Spleen (tissue), 11 donors: ENCODE results near the gene FAM234B. TPM values are rescaled to one million over a fixed set of nuclear protein-coding genes. Genes with fewer than 3 reads are reported as not detected.

Source experiments
- DNase-seq: peaks from one replicate; pipeline ENCODE4 v3.0.0-alpha.2; 2020
- H3K27ac ChIP-seq, 8 donors: fragments of 200-600 bp; sonication (generic) in 7 of 8; 1 replicate in 4 of 8; 2 replicates in 4 of 8; pipeline versions ENCODE4 v1.5.0 to v1.8.0; 2016 to 2021; ENCODE audit warnings: inconsistent platforms in 4 of 8, mild to moderate bottlenecking in 4 of 8, moderate library complexity in 1 of 8
- H3K27me3 ChIP-seq, 7 donors: fragments of 200-600 bp; sonication (generic) in 6 of 7; replicated peaks in 1 of 7; 1 replicate in 4 of 7; 2 replicates in 3 of 7; pipeline versions ENCODE4 v1.5.0 to v1.8.0; 2016 to 2021; ENCODE audit warnings: inconsistent platforms in 3 of 7, mild to moderate bottlenecking in 1 of 7
- H3K36me3 ChIP-seq, 6 donors: fragments of 200-600 bp; sonication (generic) in 5 of 6; 1 replicate in 4 of 6; 2 replicates in 2 of 6; pipeline versions ENCODE4 v1.5.0 to v1.8.0; 2016 to 2021; ENCODE audit warnings: inconsistent platforms in 2 of 6
- H3K4me1 ChIP-seq, 6 donors: fragments of 200-600 bp; sonication (generic) in 5 of 6; 1 replicate in 3 of 6; 2 replicates in 3 of 6; pipeline versions ENCODE4 v1.5.0 to v1.8.0; 2016 to 2021; ENCODE audit warnings: inconsistent platforms in 3 of 6
- H3K4me3 ChIP-seq, 8 donors: fragments of 200-600 bp; sonication (generic) in 7 of 8; 1 replicate in 4 of 8; 2 replicates in 4 of 8; pipeline versions ENCODE4 v1.5.0 to v1.8.0; 2016 to 2021; ENCODE audit warnings: inconsistent platforms in 4 of 8, mild to moderate bottlenecking in 4 of 8, moderate library complexity in 2 of 8
- H3K9me3 ChIP-seq, 8 donors: fragments of 200-600 bp; sonication (generic) in 7 of 8; 1 replicate in 4 of 8; 2 replicates in 4 of 8; pipeline versions ENCODE4 v1.5.0 to v1.8.0; 2016 to 2021; ENCODE audit warnings: inconsistent platforms in 4 of 8
- CTCF ChIP-seq, 11 experiments: fragments of 200-600 bp in 7 of 11; fragments of 450-650 bp in 4 of 11; sonication (generic) in 4 of 11; IDR thresholded peaks in 8 of 11; conservative IDR thresholded peaks in 3 of 11; 1 replicate in 7 of 11; 2 replicates in 4 of 11; pipeline versions ENCODE4 v1.4.0 to v1.8.0; 2016 to 2021; ENCODE audit warnings: antibody characterized with exemption in 11 of 11, inconsistent platforms in 4 of 11, mild to moderate bottlenecking in 1 of 11
- POLR2A ChIP-seq, 3 donors: fragments of 450-650 bp; IDR thresholded peaks; one replicate each; pipeline ENCODE4 v1.5.1; 2017; ENCODE audit warnings: antibody characterized with exemption in 3 of 3, mild to moderate bottlenecking in 1 of 3
- POLR2AphosphoS5 ChIP-seq, 3 donors: sonication (generic); formaldehyde crosslinking; IDR thresholded peaks; one replicate each; pipeline ENCODE4 v1.5.1; 2017; ENCODE audit warnings: antibody characterized with exemption in 3 of 3
- WGBS, 5 donors: extraction: QIAGEN DNeasy Blood & Tissue Kit in 3 of 5; methylation state at CpG; one replicate each; pipeline versions ENCODE4 v1.1.5 to v1.1.7; 2013 to 2018; 5-methylcytosine and 5-hydroxymethylcytosine counted together
- intact Hi-C: fragments of 100-400 bp; cut with DNase I; formaldehyde crosslinking; loops from one replicate; pipeline ENCODE4 v1.15.0; 2023; ENCODE audit warnings: low total_unique reads
- polyA plus RNA-seq, 3 donors: library from polyadenylated mRNA; stranded (reverse); fragments of 200-250 nt; gene quantifications; one replicate each; pipeline ENCODE4 v1.2.1, GENCODE V29; 2013
- total RNA-seq, 7 donors: library from RNA; depleted of rRNA in 3 of 7; stranded (reverse); fragments of >200 nt in 3 of 7; fragmentation: NEBNext Ultra II Directional in 4 of 7; extraction: Animal tissue kit (Norgen Biotek cat#: 25700) in 4 of 7; gene quantifications; one replicate each; pipeline versions ENCODE4 v1.1.0 to v1.2.1, GENCODE V29; 2016 to 2021
- donor health status: healthy with polysubstance abuse.
- donor health status: DM: no; HTN: no; CAD: no; lungs with moderate emphysema.
- donor health status: DM: no; HTN: no; CAD: no.
- donor health status: Bipolar disorder and iron deficiency.
- donor health status: healthy.
- donor health status: DM: no; HTN: no; CAD: no.
- donor health status: DM: yes; HTN: yes; CAD: no.

The FAM234B gene
- total and polyA plus RNA-seq, 10 donors = 0.59 to 8.2 (median 6.2) TPM

GRCh38 chr12:13066459-13066858 is 22.3 kb downstream of the FAM234B start:
- 82 to 91% (median 85%) methylated on average over 7 of the region's 7 CpGs for WGBS, 5 donors
- no peaks in the 10 kb centered on the region for H3K9me3 ChIP-seq
- H3K27ac ChIP-seq = no peak overlapping the region
- intact Hi-C loops = no loop called here
- no peaks in the 10 kb centered on the region for H3K27me3 ChIP-seq
- DNase-seq = no peak
- no peaks in the 10 kb centered on the region for H3K4me1 ChIP-seq
- no peak for TF ChIP-seq POLR2A (IDR thresholded peaks at IDR 0.05)
- TF ChIP-seq CTCF (IDR thresholded peaks at IDR 0.05 in 8 of 11, conservative IDR thresholded peaks at IDR 0.05 in 3 of 11) = no peak
- no peak for TF ChIP-seq POLR2AphosphoS5 (IDR thresholded peaks at IDR 0.05)
- H3K4me3 ChIP-seq = no peak overlapping the region
- H3K36me3 ChIP-seq = peaks cover 0 to 78% (median 29%) of the 10 kb centered on the region in 6 donors

DNA sequence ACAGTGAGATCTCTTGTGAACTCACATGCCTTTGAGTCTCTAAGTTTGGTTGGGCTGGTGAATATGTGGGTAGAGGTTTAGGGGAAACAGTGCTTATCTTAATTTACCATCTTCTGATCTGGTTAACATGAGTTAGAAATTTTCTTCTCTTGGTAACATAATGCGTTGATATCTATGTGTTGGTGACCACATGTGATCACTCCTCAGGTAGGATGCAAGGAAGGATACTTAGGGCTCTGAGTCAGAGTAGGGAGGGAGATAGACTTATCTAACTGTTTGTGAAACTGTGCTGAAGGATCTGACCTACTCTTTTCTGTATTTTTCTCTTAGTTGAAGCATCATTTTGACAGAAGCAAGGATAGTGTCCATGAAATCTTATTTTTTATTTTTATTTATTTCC is 23.1 kb downstream of the FAM234B start:
- no peaks in the 10 kb centered on the region for H3K9me3 ChIP-seq
- H3K27ac ChIP-seq = no peak overlapping the region
- intact Hi-C loops = no loop called here
- no peaks in the 10 kb centered on the region for H3K4me1 ChIP-seq
- no peak overlapping the region for H3K4me3 ChIP-seq
- 78 to 89% (median 83%) methylated on average over 1 of the region's 1 CpG for WGBS, 5 donors
- H3K36me3 ChIP-seq = peaks cover 0 to 78% (median 30%) of the 10 kb centered on the region in 6 donors
- no peak for TF ChIP-seq CTCF (IDR thresholded peaks at IDR 0.05 in 8 of 11, conservative IDR thresholded peaks at IDR 0.05 in 3 of 11)
- no peak for TF ChIP-seq POLR2A (IDR thresholded peaks at IDR 0.05)
- no peak for TF ChIP-seq POLR2AphosphoS5 (IDR thresholded peaks at IDR 0.05)
- no peak for DNase-seq
- no peaks in the 10 kb centered on the region for H3K27me3 ChIP-seq

- WGBS, 5 donors = 89 to 96% (median 94%) methylated on average over 6 of the region's 6 CpGs
- TF ChIP-seq CTCF (IDR thresholded peaks at IDR 0.05 in 8 of 11, conservative IDR thresholded peaks at IDR 0.05 in 3 of 11) (no peak), POLR2AphosphoS5 (IDR thresholded peaks at IDR 0.05) (no peak), POLR2A (IDR thresholded peaks at IDR 0.05) (no peak)
Measured at GRCh38 chr12:13069380-13069779, 25.2 kb downstream of the FAM234B start.

GRCh38 chr12:13071305-13072280 is 27.4 kb downstream of the FAM234B start:
- H3K4me3 ChIP-seq = no peak overlapping the region
- H3K27ac ChIP-seq = no peak overlapping the region
- WGBS, 5 donors = 79 to 86% (median 80%) methylated on average over 10 of the region's 10 CpGs
- H3K4me1 ChIP-seq = no peaks in the 10 kb centered on the region
- H3K9me3 ChIP-seq = no peaks in the 10 kb centered on the region
- intact Hi-C loops = no loop called here
- peaks cover 0 to 78% (median 31%) of the 10 kb centered on the region in 6 donors for H3K36me3 ChIP-seq
- TF ChIP-seq POLR2AphosphoS5 (IDR thresholded peaks at IDR 0.05) (no peak), POLR2A (IDR thresholded peaks at IDR 0.05) (no peak), CTCF (IDR thresholded peaks at IDR 0.05 in 8 of 11, conservative IDR thresholded peaks at IDR 0.05 in 3 of 11) (no peak)
- no peak for DNase-seq
- H3K27me3 ChIP-seq = no peaks in the 10 kb centered on the region

More at GRCh38 chr12:13069380-13069779, 25.2 kb downstream of the FAM234B start:
- Histone ChIP-seq H3K27me3 (no peaks in the 10 kb centered on the region), H3K4me1 (no peaks in the 10 kb centered on the region), H3K27ac (no peak overlapping the region), H3K4me3 (no peak overlapping the region), H3K9me3 (no peaks in the 10 kb centered on the region), H3K36me3 (peaks cover 0 to 72% (median 30%) of the 10 kb centered on the region in 6 donors)
- DNase-seq = no peak
- intact Hi-C loops = no loop called here
